GM13977 (cell line): ENCODE data around the gene ARHGEF1.
A peak's percentile ranks its signal among the peaks of the same experiment; 100 is the strongest.

ENCODE experiments used
- DNase-seq: peaks from one replicate; pipeline ENCODE4 v3.0.0; 2012; ENCODE audit warnings: low spot score
- CTCF ChIP-seq: IDR thresholded peaks from 2 replicates; pipeline ENCODE4 v1.5.1; 2012; ENCODE audit warnings: mild to moderate bottlenecking, control low read depth; ENCODE audit not compliant: insufficient read depth; ENCODE audit errors: extremely low read depth, missing control alignments
- in situ Hi-C: fragments of 300-500 bp; cut with MboI; formaldehyde crosslinking; loops from one replicate; pipeline ENCODE4 v1.12.0; 2022; ENCODE audit warnings: low sequenced_read_pairs, low pct_unique_long_range_greater_than_20kb, mixed read lengths, inconsistent platforms; ENCODE audit not compliant: unreplicated experiment

The ARHGEF1 gene

DNA sequence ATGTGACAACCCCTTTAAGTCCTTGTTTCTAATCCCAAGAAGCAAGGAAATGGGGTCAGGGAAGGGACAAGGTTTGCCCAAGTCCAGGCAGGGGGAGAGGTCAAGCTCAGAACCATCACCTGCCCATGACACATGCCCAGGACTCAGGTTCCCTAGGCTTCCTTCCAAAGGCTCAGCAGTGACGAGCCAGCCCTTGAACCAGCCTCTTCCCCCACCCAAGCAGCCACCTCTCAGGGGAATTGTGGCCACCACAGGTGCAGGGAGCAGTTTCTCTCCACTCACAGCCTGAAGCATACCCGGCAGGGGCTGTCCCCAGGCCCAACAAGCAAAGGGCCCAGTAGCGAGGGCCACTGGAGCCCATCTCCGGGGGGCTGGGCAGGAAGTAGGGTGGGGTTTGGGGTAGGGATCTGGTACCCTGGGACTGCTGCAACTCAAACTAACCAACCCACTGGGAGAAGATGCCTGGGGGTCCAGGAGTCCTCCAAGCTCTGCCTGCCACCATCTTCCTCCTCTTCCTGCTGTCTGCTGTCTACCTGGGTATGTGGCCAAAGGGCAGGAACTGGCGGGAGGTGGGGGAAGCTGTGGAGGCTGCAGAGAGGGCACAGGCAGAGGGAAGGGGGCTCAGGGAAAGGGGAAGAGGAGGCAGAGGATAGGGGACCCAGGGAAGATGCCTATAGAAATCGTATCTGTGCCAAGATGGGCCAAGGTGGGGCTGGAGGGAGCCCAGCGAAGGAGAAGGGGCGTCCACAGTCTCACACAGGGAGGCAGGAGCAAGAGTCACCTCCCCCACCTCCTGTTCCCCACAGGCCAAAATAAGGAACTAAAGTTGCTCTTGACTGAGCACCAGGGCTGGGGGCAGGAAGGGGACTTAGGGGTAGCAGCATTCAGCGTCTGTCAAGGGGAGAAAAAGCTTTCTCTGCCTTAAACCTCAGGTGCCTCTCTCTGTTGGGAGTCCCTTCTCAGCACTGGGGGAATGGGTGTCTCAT lies 5.8 kb upstream of the ARHGEF1 start, which contains the start of gene CD79A:
Gene CD79A (plus strand): TSS at position 433 of the 986 bp plus-strand sequence. CDS start 26 bp downstream, at position 459.
- no peak for TF ChIP-seq CTCF
- peak; percentile 85 for DNase-seq
- in situ Hi-C loops = no loop called here

DNA sequence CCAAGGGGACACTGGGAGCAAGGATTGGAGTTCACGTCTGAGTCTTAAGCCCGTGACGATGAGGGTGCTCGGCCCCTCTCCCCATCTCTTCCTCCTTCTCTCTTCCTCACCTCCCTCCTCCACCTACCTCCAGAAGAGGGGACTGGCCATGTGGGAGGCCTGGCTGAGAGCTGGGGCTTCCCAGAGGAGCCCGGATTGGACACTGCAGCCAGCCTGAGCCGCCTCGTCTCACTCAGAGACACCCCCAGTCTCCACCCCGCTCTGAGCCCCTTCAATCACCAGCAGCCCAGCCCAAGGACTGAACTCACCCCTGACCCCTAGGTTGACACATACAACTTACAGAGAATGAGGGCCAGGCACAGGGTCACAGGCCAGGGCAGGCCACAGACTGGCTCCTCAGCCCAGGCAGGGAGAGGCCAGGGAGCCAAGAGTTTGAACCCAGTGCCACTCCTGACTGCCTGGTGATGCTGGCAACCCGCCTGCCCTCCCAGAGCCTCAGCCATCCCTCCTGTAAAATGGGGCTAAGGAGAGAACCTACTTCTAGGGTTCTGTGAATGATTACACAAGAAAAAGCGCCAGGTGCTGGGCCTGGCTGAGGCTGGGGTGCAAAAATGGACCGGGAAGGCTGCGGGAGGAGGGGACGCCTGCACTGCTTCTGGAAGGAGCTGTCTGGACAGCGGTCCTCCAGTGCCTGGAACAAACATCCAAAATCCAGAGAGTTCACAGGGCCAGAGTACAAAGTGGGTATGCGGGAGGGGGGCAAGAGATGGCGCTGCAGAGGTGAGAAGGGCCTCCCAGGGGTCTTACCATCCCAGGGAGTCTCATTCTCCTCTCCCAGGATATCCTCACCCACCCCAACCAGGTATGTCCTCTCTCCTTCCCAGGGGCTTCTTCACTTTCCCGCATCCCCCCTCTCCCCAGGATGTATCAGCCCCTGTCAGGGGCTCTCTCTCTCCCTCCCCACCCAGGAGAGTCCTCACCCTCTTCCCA lies 4.8 kb upstream of the ARHGEF1 start:
- no peak for TF ChIP-seq CTCF
- in situ Hi-C loops = no loop called here
- peak; percentile 66 for DNase-seq

DNA sequence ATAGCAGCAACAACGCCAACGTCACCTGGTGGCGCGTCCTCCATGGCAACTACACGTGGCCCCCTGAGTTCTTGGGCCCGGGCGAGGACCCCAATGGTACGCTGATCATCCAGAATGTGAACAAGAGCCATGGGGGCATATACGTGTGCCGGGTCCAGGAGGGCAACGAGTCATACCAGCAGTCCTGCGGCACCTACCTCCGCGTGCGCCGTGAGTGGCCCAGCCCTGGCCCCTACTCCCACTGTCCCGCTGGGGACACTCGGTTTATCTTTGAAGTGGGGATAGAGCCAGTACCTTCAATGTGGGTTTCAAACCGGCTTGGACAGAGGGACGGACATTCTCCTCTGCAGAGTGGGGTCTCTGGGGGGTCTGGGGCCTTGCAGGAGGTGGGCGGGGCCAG lies 3.9 kb upstream of the ARHGEF1 start:
- in situ Hi-C loops = no loop called here
- TF ChIP-seq CTCF = no peak
- DNase-seq = no peak

GRCh38 chr19:41879670-41880328 lies 3.2 kb upstream of the ARHGEF1 start:
- in situ Hi-C loops = no loop called here
- no peak for DNase-seq
- TF ChIP-seq CTCF = no peak

DNA sequence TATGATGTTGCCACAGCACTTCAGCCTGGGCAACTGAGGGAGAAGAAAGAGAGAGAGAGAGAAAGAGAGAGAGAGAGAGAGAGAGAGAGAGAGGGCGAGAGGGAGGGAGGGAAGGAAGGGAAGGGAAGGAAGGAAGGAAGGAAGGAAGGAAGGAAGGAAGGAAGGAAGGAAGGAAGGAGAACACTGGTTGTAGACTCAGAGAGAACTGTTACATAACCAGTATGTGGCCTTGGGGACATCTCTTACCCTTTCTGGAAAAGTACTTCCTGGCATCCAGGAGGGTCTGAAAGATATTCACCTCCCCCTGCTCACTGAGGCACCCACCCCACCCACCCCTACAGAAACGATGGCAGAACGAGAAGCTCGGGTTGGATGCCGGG lies 2.7 kb upstream of the ARHGEF1 start:
- no peak for TF ChIP-seq CTCF
- in situ Hi-C loops = no loop called here
- no peak for DNase-seq

DNA sequence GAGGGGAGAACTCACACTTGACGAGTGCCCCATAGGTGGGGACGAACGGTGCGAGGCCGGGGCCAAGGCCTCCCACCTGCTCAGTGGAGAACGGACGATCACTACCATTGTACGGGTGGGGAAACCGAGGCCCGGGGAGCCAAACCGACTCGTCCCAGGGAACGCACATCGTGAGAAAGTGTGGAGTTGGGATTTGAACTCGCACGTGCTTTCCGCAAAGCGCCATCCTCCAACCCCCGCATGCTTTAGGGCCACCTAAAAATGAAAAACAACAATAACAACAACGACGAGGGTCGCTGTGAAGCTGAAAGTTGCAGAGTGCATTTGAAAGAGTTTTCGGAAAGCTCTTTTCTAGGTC lies 458 bp downstream of the ARHGEF1 start:
- DNase-seq = no peak
- in situ Hi-C loops = no loop called here
- TF ChIP-seq CTCF = no peak
